Mucosa of gallbladder (tissue), 1 donor: ENCODE measurements around the gene AGXT. TPM values are rescaled to one million over a fixed set of nuclear protein-coding genes. Genes with fewer than 3 reads are reported as not detected.

ENCODE experiments used
- DNase-seq: peaks from one replicate; pipeline ENCODE4 v3.0.0-alpha.2; 2020; ENCODE audit warnings: low spot score
- total RNA-seq: library from RNA; stranded (reverse); gene quantifications from one replicate; pipeline ENCODE4 v1.2.1, GENCODE V29; 2021
- donor health status: DM: no; HTN: no; CAD: no.

Gene AGXT
- total RNA-seq, 1 donor from 2014 or later = 1.6 TPM

- no peak for DNase-seq
These were observed 58.8 kb downstream of the AGXT start for GRCh38 chr2:240927390-240927781.

- DNase-seq = no peak
These were observed 60.1 kb downstream of the AGXT start for GRCh38 chr2:240928476-240929363.

- no peak for DNase-seq
These were observed 60.9 kb downstream of the AGXT start for GRCh38 chr2:240929364-240930095.

Other genes starting within 250 kb of the AGXT start
- 71.2 TPM for gene GPR35, start 243.3 kb upstream of the AGXT start, total RNA-seq
- gene AQP12B, start 185.9 kb upstream of the AGXT start, total RNA-seq = not detected
- gene AQP12A, start 177.0 kb upstream of the AGXT start, total RNA-seq = not detected
- 1.6 TPM for gene KIF1A, start 48.6 kb upstream of the AGXT start, total RNA-seq
- gene MAB21L4, start 27.3 kb downstream of the AGXT start, total RNA-seq = 2.8 TPM
- gene CROCC2, start 37.5 kb downstream of the AGXT start, total RNA-seq = 0.09 TPM
- gene SNED1, start 129.8 kb downstream of the AGXT start, total RNA-seq = 40.9 TPM
- gene MTERF4, start 233.5 kb downstream of the AGXT start, total RNA-seq = 32.7 TPM